HG02938 (cell line): ENCODE data around the gene DDX19B.
"Not testable (repeated sequence)": the region's sequence is repeated elsewhere in the genome, so short reads cannot be mapped to it uniquely, and the experiment has no call there.

Source experiments
- ATAC-seq: cut with Tn5 transposase; IDR thresholded peaks from one replicate; pipeline ENCODE4 v1.9.1; 2021; ENCODE audit warnings: mild to moderate bottlenecking, moderate library complexity; ENCODE audit not compliant: unreplicated experiment

DDX19B gene

GRCh38 chr16:70298988-70299938 is at the start of gene DDX19B:
Gene DDX19B, plus strand, starts transcription at chr16:70299186. Its CDS starts 112 bp downstream, at chr16:70299298.
- ATAC-seq = peak; percentile 70

GRCh38 chr16:70249697-70250096 is 49.3 kb upstream of the DDX19B start:
- ATAC-seq = not testable (repeated sequence)

- peak; percentile 39 for ATAC-seq
These were observed 48.0 kb upstream of the DDX19B start for GRCh38 chr16:70250748-70251628.

GRCh38 chr16:70251629-70252354 is 47.2 kb upstream of the DDX19B start, which contains the start of gene EXOSC6:
Gene EXOSC6, minus strand, starts transcription at chr16:70251940. Its CDS starts 40 bp downstream, at chr16:70251900.
- ATAC-seq = peak; percentile 85

- no peak for ATAC-seq
These were observed 46.5 kb upstream of the DDX19B start for GRCh38 chr16:70252355-70252988.

GRCh38 chr16:70253291-70254106 is 45.5 kb upstream of the DDX19B start:
- ATAC-seq = no peak

- ATAC-seq = no peak
These were observed 44.6 kb upstream of the DDX19B start for GRCh38 chr16:70254180-70254964.

- ATAC-seq = no peak
These were observed 44.1 kb upstream of the DDX19B start for GRCh38 chr16:70254965-70255286.

- no peak for ATAC-seq
These were observed 43.4 kb upstream of the DDX19B start for GRCh38 chr16:70255574-70255973.

GRCh38 chr16:70257391-70257790 is 41.6 kb upstream of the DDX19B start:
- no peak for ATAC-seq

GRCh38 chr16:70258065-70258464 is 40.9 kb upstream of the DDX19B start:
- no peak for ATAC-seq

GRCh38 chr16:70258946-70259345 is 40.0 kb upstream of the DDX19B start:
- ATAC-seq = no peak

- not testable (repeated sequence) for ATAC-seq
These were observed 39.1 kb upstream of the DDX19B start for GRCh38 chr16:70259903-70260302.

GRCh38 chr16:70267516-70267915 is 31.5 kb upstream of the DDX19B start:
- no peak for ATAC-seq

- not testable (repeated sequence) for ATAC-seq
These were observed 31.1 kb upstream of the DDX19B start for GRCh38 chr16:70267922-70268321.

GRCh38 chr16:70269471-70269870 is 29.5 kb upstream of the DDX19B start:
- ATAC-seq = no peak

- ATAC-seq = no peak
These were observed 28.8 kb upstream of the DDX19B start for GRCh38 chr16:70270176-70270575.

GRCh38 chr16:70271696-70272095 is 27.3 kb upstream of the DDX19B start:
- no peak for ATAC-seq

- ATAC-seq = no peak
These were observed 22.6 kb upstream of the DDX19B start for GRCh38 chr16:70276392-70276791.
